HepG2 (cell line): ENCODE results near the gene SEC14L5. TPM values are rescaled to one million over a fixed set of nuclear protein-coding genes. Genes with fewer than 3 reads are reported as not detected.
A peak's percentile ranks its signal among the peaks of the same experiment; 100 is the strongest.

Experiments used
- CEBPB ChIP-seq: IDR thresholded peaks from 2 replicates; pipeline ENCODE4 v1.6.1; 2011; ENCODE audit warnings: low read depth, low read length, improper control_type of control experiment, borderline replicate concordance
- DMAP1 ChIP-seq: IDR thresholded peaks from 2 replicates; pipeline ENCODE4 v1.6.1; 2016
- E2F1 ChIP-seq: sonication (generic); formaldehyde crosslinking; IDR thresholded peaks from 2 replicates; pipeline ENCODE4 v1.5.0; 2020; ENCODE audit warnings: missing genetic modification reagents
- GATAD1 ChIP-seq: IDR thresholded peaks from 2 replicates; pipeline ENCODE4 v1.6.1; 2016; ENCODE audit warnings: missing genetic modification reagents, missing compliant biosample characterization
- IKZF5 ChIP-seq: IDR thresholded peaks from 2 replicates; pipeline ENCODE4 v1.6.1; 2018; ENCODE audit warnings: missing genetic modification reagents, mild to moderate bottlenecking, missing compliant biosample characterization
- JARID2 ChIP-seq: sonication (generic); formaldehyde crosslinking; IDR thresholded peaks from 2 replicates; pipeline ENCODE4 v1.8.1; 2023; ENCODE audit warnings: missing genetic modification reagents, inconsistent platforms; ENCODE audit not compliant: insufficient replicate concordance
- LRRFIP1 ChIP-seq: sonication (generic); formaldehyde crosslinking; conservative IDR thresholded peaks from 2 replicates; pipeline ENCODE4 v1.4.0; 2020; ENCODE audit warnings: missing genetic modification reagents
- MAF1 ChIP-seq: sonication (generic); formaldehyde crosslinking; IDR thresholded peaks from 2 replicates; pipeline ENCODE4 v1.5.0; 2020; ENCODE audit warnings: missing genetic modification reagents, borderline replicate concordance
- NFKBIZ ChIP-seq: IDR thresholded peaks from 2 replicates; pipeline ENCODE4 v1.6.1; 2018; ENCODE audit warnings: missing genetic modification reagents, missing compliant biosample characterization
- SSRP1 ChIP-seq: IDR thresholded peaks from 2 replicates; pipeline ENCODE4 v1.6.1; 2016; ENCODE audit warnings: control low read depth
- ZNF30 ChIP-seq: sonication (generic); formaldehyde crosslinking; IDR thresholded peaks from 2 replicates; pipeline ENCODE4 v1.5.0; 2020; ENCODE audit warnings: mild to moderate bottlenecking, missing genetic modification reagents
- ZNF362 ChIP-seq: sonication (generic); formaldehyde crosslinking; IDR thresholded peaks from 2 replicates; pipeline ENCODE4 v1.4.0; 2020; ENCODE audit warnings: missing genetic modification reagents, mild to moderate bottlenecking, borderline replicate concordance
- ZNF512B ChIP-seq: sonication (generic); formaldehyde crosslinking; IDR thresholded peaks from 2 replicates; pipeline ENCODE4 v1.5.1; 2020; ENCODE audit warnings: missing genetic modification reagents, mild to moderate bottlenecking, borderline replicate concordance
- ZNF598 ChIP-seq: sonication (generic); formaldehyde crosslinking; IDR thresholded peaks from 2 replicates; pipeline ENCODE4 v1.5.1; 2020; ENCODE audit warnings: mild to moderate bottlenecking, missing genetic modification reagents, borderline replicate concordance
- ZNF775 ChIP-seq: sonication (generic); formaldehyde crosslinking; IDR thresholded peaks from 2 replicates; pipeline ENCODE4 v1.4.0; 2020; ENCODE audit warnings: missing genetic modification reagents, mild to moderate bottlenecking, moderate library complexity, borderline replicate concordance
- ZXDC ChIP-seq: sonication (generic); formaldehyde crosslinking; IDR thresholded peaks from 2 replicates; pipeline ENCODE4 v1.5.0; 2020; ENCODE audit warnings: mild to moderate bottlenecking, missing genetic modification reagents
- polyA plus RNA-seq, 8 experiments: library from polyadenylated mRNA; depleted of rRNA in 3 of 8; stranded (reverse) in 7 of 8; unstranded in 1 of 8; fragments of >200 nt; fragmentation: Illumina TruSeq in 4 of 8; extraction: Trizol in 4 of 8; gene quantifications; 2 replicates each; pipeline versions ENCODE4 v1.2.1 to v1.2.3, GENCODE V29; 2011 to 2016; ENCODE audit warnings: low read depth in 4 of 8, missing spikeins in 1 of 8, mixed read lengths in 1 of 8; ENCODE audit not compliant: insufficient read depth in 1 of 8
- total RNA-seq, 5 experiments: library from RNA; depleted of rRNA; stranded (reverse); fragments of >200 nt; fragmentation: Illumina TruSeq; extraction: Trizol; gene quantifications; 2 replicates each; pipeline ENCODE4 v1.2.3, GENCODE V29; 2016; ENCODE audit warnings: low read depth in 1 of 5

The SEC14L5 gene
- total and polyA plus RNA-seq, 2 of the 13 experiments (the other 11 are each of a cell fraction or from before 2014, with no cell fraction given): 0.40 to 0.42 TPM

GRCh38 chr16:4944333-4945281 is 13.5 kb upstream of the SEC14L5 start (continued):
- TF ChIP-seq ZXDC (no peak), NFKBIZ (CRISPR knock-in tag) (peak; percentile 62; the same call in 1 of the 2 replicates), GATAD1 (CRISPR knock-in tag) (peak; percentile 64; the same call in 1 of the 2 replicates), JARID2 (CRISPR knock-in tag) (no peak), LRRFIP1 (CRISPR knock-in tag) (no peak), ZNF598 (no peak; the same call in 1 of the 2 replicates), ZNF30 (CRISPR knock-in tag) (no peak), E2F1 (CRISPR knock-in tag) (no peak), ZNF362 (CRISPR knock-in tag) (no peak), IKZF5 (CRISPR knock-in tag) (peak; percentile 96), ZNF775 (CRISPR knock-in tag) (no peak), SSRP1 (CRISPR knock-in tag) (no peak), ZNF512B (CRISPR knock-in tag) (no peak), DMAP1 (CRISPR knock-in tag) (peak; percentile 46; the same call in 1 of the 2 replicates), CEBPB (no peak), MAF1 (peak; percentile 56; the same call in 1 of the 2 replicates)
